Skeletal muscle satellite cell (primary cell): Measurements from ENCODE around the gene SH3D21.

Source experiments
- H3K27me3 ChIP-seq: 2 replicates; pipeline ENCODE4 v1.7.0; 2013; ENCODE audit warnings: low read length; ENCODE audit not compliant: control insufficient read depth, insufficient read depth
- H3K36me3 ChIP-seq: 2 replicates; pipeline ENCODE4 v1.7.0; 2013; ENCODE audit warnings: mild to moderate bottlenecking, control low read depth, low read length; ENCODE audit not compliant: insufficient read depth
- H3K4me1 ChIP-seq: 2 replicates; pipeline ENCODE4 v1.7.0; 2013; ENCODE audit warnings: low read length; ENCODE audit not compliant: control insufficient read depth, insufficient read depth
- H3K4me2 ChIP-seq: 2 replicates; pipeline ENCODE4 v1.7.0; 2013; ENCODE audit warnings: mild to moderate bottlenecking, low read length
- H3K4me3 ChIP-seq: 2 replicates; pipeline ENCODE4 v1.7.0; 2013; ENCODE audit warnings: low read length
- H3K9ac ChIP-seq: 2 replicates; pipeline ENCODE4 v1.7.0; 2013; ENCODE audit warnings: mild to moderate bottlenecking, low read depth, low read length, moderate library complexity
- H3K9me3 ChIP-seq: replicated peaks from 2 replicates; pipeline ENCODE4 v1.7.0; 2013; ENCODE audit warnings: mild to moderate bottlenecking, control low read depth, low read length

The SH3D21 gene

DNA sequence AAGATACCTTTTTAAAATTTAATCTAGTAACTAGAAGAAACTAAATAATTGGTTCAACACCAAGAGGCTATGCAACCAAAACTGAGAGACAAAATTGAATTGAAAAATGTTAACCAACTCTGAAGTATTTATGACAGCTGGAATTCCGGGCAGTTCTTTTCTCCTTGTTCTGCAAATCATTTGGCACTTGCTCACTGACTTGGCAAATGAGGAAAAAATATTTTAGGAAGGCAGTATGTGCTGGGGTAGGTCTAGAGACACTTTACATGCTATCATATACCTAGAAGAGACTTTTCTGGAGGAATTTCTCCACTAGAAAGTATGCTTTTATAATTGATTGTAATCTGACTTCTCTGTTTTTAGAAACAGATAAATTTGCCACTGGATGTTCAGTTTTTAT, 22.1 kb upstream of the SH3D21 start:
- H3K36me3 ChIP-seq: peaks cover 61% of the 10 kb centered on the region
- H3K4me1 ChIP-seq: peaks cover 5% of the 10 kb centered on the region
- H3K4me3 ChIP-seq: no peak overlapping the region
- no peak overlapping the region for H3K9ac ChIP-seq
- no peaks in the 10 kb centered on the region for H3K9me3 ChIP-seq
- H3K4me2 ChIP-seq: no peak overlapping the region
- no peaks in the 10 kb centered on the region for H3K27me3 ChIP-seq

DNA sequence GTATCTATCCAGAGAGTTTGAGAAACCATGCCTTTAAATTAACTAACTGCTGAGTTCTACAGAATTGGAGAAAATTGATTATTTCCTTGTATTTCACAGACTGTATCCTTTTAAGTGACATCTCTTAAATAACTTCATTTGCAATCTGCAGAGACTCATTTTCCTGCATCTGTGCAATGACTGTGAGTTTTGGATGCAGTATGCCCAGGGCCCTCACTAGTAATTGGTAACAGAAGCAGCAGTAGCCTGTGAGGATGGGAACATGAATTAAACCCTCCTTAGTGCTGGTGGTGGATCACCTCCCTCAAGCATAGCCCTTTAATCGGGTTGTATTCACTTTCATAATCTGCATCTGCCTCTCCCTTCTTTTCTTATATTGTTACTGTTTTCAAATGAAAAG, 21.7 kb upstream of the SH3D21 start:
- peaks cover 65% of the 10 kb centered on the region for H3K36me3 ChIP-seq
- H3K9ac ChIP-seq: no peak overlapping the region
- H3K4me2 ChIP-seq: no peak overlapping the region
- H3K27me3 ChIP-seq: no peaks in the 10 kb centered on the region
- H3K9me3 ChIP-seq: no peaks in the 10 kb centered on the region
- H3K4me3 ChIP-seq: no peak overlapping the region
- H3K4me1 ChIP-seq: peaks cover under 1% of the 10 kb centered on the region

DNA sequence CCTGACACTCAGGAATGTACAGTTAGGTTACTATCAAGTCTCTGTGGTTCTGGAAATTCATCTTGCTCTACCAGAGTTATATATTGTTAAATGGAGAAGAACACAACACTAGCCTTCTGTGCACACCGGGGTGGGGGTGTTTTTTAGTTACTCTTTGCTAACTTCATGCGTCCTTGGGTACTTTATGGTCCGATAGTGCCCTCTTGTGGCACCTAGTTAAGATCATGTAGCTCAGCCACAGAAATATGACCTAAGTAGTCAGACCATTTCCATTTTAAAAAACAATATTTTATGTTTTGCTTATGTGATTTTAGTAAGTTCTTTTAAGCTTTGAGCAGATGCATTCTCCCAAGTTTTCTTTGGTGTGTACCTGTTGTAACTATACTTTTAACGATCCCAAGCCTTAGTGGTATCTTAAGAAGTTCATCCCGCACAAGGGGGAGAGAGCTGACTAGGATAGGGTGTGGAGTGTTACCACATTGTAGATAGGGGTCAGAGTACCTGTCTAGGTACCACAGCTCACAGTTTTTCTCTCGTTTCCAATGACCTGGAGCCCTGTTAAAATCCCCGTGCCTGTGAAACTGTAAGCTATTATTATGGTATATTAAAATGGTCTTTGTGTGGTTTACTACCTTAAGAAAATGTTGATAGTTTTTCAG, 20.6 kb upstream of the SH3D21 start:
- no peaks in the 10 kb centered on the region for H3K27me3 ChIP-seq
- peaks cover 3% of the 10 kb centered on the region for H3K4me1 ChIP-seq
- peaks cover 70% of the 10 kb centered on the region for H3K36me3 ChIP-seq
- H3K4me3 ChIP-seq: no peak overlapping the region
- H3K9me3 ChIP-seq: no peaks in the 10 kb centered on the region
- H3K4me2 ChIP-seq: no peak overlapping the region
- H3K9ac ChIP-seq: peak overlapping the region; percentile 2

DNA sequence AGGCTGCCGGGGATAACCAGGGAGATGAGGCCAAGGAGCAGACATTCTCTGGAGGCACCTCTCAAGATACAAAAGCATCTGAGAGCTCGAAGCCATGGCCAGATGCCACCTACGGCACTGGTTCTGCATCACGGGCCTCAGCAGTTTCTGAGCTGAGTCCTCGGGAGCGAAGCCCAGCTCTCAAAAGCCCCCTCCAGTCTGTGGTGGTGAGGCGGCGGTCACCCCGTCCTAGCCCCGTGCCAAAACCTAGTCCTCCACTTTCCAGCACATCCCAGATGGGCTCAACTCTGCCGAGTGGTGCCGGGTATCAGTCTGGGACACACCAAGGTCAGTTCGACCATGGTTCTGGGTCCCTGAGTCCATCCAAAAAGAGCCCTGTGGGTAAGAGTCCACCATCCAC, 19.4 kb upstream of the SH3D21 start:
- no peaks in the 10 kb centered on the region for H3K27me3 ChIP-seq
- H3K36me3 ChIP-seq: peaks cover 82% of the 10 kb centered on the region
- peaks cover 6% of the 10 kb centered on the region for H3K4me1 ChIP-seq
- H3K9ac ChIP-seq: no peak overlapping the region
- no peak overlapping the region for H3K4me2 ChIP-seq
- no peaks in the 10 kb centered on the region for H3K9me3 ChIP-seq
- H3K4me3 ChIP-seq: no peak overlapping the region

DNA sequence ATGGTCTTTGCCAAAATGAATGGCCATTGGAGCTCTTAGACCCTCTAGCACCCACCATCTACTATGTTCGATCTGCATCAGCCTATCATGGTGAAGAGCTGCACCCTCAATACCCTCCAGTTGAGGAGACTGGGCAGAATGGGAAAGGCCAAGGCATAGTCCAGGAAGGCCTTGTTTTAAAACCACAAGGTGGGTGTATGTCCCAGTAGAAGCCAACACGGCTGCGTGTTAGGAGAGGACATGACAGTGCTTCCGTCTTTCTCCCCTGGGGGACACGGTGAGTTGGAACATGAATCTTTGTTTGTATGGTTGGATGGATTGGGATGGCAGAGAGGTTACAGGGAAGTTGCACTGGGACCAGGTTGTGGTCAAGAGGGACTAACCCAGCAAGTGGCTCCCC, 18.6 kb upstream of the SH3D21 start:
- Histone ChIP-seq H3K27me3 (no peaks in the 10 kb centered on the region), H3K36me3 (peaks cover 87% of the 10 kb centered on the region), H3K4me1 (peaks cover 6% of the 10 kb centered on the region), H3K9me3 (no peaks in the 10 kb centered on the region), H3K4me2 (no peak overlapping the region), H3K9ac (no peak overlapping the region), H3K4me3 (no peak overlapping the region)

DNA sequence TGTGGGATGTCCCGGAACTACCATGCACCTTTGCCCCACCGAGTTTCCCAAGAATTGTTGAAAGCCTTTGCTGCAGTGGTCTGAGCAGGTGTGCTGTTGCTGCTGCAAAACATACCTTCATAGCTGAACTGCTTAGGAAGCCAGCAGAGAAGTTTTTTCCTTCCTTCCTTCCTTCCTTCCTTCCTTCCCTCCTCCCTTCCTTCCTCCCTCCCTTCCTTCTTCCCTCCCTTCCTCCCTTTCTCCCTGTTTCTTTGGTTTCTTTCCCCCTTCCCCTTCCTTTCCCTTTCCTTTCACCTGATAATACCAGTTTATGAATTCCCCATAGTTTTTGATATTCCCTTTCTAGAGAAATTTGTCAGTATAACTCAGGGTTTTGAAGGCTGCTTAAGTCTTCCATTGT, 10.8 kb upstream of the SH3D21 start:
- Histone ChIP-seq H3K36me3 (peaks cover 69% of the 10 kb centered on the region), H3K9me3 (no peaks in the 10 kb centered on the region), H3K9ac (no peak overlapping the region), H3K4me2 (no peak overlapping the region), H3K4me1 (peaks cover 18% of the 10 kb centered on the region), H3K27me3 (no peaks in the 10 kb centered on the region), H3K4me3 (no peak overlapping the region)

DNA sequence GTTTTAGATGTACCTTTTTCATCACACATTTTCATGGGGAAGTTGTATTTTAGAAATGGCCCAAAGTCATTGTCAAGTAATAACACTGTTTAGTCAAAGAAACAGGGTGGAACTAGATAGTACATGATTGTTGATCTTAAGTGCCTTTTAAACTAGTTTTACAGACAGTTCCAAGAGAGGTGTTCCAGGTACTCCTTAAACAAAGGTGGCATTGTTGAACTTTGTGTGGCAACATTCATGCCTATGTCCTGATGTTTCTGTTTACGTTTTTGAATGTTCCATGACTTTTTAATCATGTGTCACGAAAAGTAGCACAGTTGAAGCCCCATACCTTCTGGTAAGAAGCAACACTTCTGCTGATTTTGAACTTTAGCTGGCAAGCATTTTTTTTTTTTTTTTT, 9.1 kb upstream of the SH3D21 start:
- Histone ChIP-seq H3K27me3 (no peaks in the 10 kb centered on the region), H3K4me1 (peaks cover 18% of the 10 kb centered on the region), H3K9ac (no peak overlapping the region), H3K9me3 (no peaks in the 10 kb centered on the region), H3K36me3 (peaks cover 69% of the 10 kb centered on the region), H3K4me2 (no peak overlapping the region), H3K4me3 (no peak overlapping the region)

DNA sequence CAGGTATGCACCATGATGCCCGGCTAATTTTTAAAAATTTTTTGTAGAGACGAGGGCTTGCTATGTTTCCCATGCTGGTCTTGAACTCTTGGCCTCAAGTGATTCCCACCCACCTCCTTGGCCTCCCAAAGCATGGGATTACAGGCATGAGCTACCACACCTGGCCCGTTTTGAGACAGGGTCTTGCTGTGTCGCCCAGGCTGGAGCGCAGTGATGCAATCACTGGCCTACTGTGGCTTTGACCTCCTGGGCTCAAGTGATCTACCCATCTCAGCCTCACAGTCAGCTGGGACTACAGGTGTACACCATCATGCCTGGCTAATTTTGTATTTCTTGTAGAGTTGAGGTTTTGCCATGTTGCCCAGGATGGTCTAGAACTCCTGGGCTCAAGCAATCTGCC, 7.5 kb upstream of the SH3D21 start:
- Histone ChIP-seq H3K9me3 (no peaks in the 10 kb centered on the region), H3K4me2 (no peak overlapping the region), H3K27me3 (no peaks in the 10 kb centered on the region), H3K9ac (no peak overlapping the region), H3K36me3 (peaks cover 70% of the 10 kb centered on the region), H3K4me3 (no peak overlapping the region), H3K4me1 (peaks cover 18% of the 10 kb centered on the region)

DNA sequence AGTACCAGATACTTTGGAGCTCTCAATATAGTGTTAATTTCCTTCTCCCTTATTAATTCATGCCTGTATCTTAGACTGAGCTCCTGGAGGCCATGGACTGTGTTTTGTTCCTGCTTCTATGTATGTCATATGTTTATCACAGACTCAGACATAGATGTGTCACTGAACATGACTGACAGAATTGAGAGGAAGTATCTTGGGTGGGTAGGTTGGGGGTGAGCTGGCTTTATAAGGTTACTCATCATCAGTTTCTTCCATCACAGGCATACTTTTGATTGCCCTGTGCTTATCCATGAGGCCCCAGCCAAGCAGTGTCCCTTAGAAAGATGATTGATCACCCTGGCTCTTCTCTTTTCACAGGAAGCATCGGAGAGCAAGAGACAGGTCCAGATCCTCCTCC, 5.6 kb upstream of the SH3D21 start:
- Histone ChIP-seq H3K36me3 (peaks cover 70% of the 10 kb centered on the region), H3K27me3 (no peaks in the 10 kb centered on the region), H3K9me3 (no peaks in the 10 kb centered on the region), H3K4me3 (no peak overlapping the region), H3K4me1 (peaks cover 18% of the 10 kb centered on the region), H3K4me2 (no peak overlapping the region), H3K9ac (no peak overlapping the region)

DNA sequence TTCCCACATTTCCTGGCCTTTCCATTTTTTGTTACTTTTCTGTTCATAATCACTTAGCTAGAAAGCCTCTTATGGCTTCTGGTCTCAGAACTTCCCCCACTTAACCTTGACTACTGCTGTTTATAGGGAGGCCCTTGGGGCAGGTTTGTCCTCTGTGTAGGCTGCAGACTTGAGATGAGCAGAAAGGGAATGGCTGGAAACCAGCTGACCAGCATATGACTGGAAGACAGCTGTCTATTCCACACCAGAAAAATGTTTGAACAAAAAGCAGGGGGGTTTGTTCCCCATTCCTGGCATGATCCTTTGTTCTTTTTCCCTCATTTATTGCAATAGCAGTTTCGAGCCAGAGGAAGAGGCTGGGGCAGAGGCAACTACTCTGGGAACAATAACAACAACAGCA, 4.9 kb upstream of the SH3D21 start:
- Histone ChIP-seq H3K4me2 (no peak overlapping the region), H3K9me3 (no peaks in the 10 kb centered on the region), H3K4me3 (no peak overlapping the region), H3K9ac (no peak overlapping the region), H3K4me1 (peaks cover 23% of the 10 kb centered on the region), H3K27me3 (no peaks in the 10 kb centered on the region), H3K36me3 (peaks cover 63% of the 10 kb centered on the region)

DNA sequence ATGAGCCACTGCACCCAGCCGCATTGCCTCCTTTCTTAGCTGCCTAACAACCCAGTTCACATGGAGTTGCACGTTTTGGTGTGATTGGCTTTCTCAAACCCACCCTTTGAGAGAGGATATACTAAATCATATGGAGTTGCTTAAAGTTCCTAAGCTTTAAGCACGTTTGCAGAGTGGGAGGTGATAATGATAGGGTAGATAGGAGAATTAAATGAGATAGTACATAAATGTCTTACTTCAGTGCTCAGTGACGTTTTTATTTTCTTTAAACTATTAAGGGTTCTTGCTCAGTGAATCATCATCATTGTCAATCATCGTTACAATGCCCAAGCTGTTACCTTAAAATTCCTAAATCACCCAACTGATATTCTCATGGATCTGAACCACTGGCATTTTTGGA, 2.9 kb upstream of the SH3D21 start:
- Histone ChIP-seq H3K4me3 (no peak overlapping the region), H3K9me3 (no peaks in the 10 kb centered on the region), H3K4me1 (peaks cover 35% of the 10 kb centered on the region), H3K4me2 (no peak overlapping the region), H3K27me3 (no peaks in the 10 kb centered on the region), H3K9ac (no peak overlapping the region), H3K36me3 (peaks cover 49% of the 10 kb centered on the region)

DNA sequence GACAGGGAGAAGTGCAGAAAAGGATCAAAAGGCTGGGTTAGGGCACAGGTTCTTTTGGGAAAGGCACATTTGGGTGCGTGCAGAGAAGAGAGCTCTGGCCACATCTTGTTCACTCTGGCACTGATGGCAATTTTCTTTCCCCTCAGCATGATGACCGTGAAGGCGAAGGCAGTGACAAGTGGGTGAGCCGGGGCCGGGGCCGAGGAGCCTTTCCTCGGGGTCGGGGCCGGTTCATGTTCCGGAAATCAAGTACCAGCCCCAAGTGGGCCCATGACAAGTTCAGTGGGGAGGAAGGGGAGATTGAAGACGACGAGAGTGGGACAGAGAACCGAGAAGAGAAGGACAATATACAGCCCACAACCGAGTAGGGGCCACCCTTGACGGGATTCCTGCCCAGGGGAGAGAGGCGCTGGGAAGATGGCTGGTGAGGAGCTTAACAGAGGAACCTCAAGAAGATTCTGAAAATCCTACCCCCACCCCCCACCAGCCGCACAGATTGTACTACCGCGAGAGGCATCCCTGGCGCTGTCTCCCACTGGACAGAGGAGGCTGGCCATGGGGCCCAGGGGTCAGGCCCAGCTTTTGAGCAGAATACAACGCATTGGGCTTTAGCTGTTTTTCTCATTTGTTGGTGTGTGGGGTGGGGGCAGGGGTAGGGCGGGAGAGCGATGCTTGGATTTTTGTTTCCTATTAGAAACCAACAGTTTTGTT, 2.4 kb upstream of the SH3D21 start:
- Histone ChIP-seq H3K4me3 (no peak overlapping the region), H3K4me1 (peaks cover 35% of the 10 kb centered on the region), H3K36me3 (peaks cover 44% of the 10 kb centered on the region), H3K9me3 (no peaks in the 10 kb centered on the region), H3K9ac (no peak overlapping the region), H3K27me3 (no peaks in the 10 kb centered on the region), H3K4me2 (no peak overlapping the region)
